Ishikawa (cell line): ENCODE data around the gene ADAM22.

Experiments used
- CEBPB ChIP-seq: IDR thresholded peaks from 2 replicates; pipeline ENCODE4 v1.6.1; 2012
- EP300 ChIP-seq: IDR thresholded peaks from 2 replicates; pipeline ENCODE4 v1.6.1; 2012; ENCODE audit warnings: borderline replicate concordance
- MAX ChIP-seq: IDR thresholded peaks from 2 replicates; pipeline ENCODE4 v1.6.1; 2012
- RAD21 ChIP-seq: IDR thresholded peaks from 2 replicates; pipeline ENCODE4 v1.6.1; 2012; ENCODE audit warnings: low read depth
- REST ChIP-seq: IDR thresholded peaks from 2 replicates; pipeline ENCODE4 v1.6.1; 2012; ENCODE audit warnings: low read depth, mild to moderate bottlenecking

- TF ChIP-seq MAX (no peak), REST (no peak), RAD21 (no peak), CEBPB (no peak), EP300 (no peak)
These were observed 171.2 kb downstream of the ADAM22 start for GRCh38 chr7:88105231-88105630.
